Measurements from ENCODE around the gene SEZ6L2. TPM values are rescaled to one million over a fixed set of nuclear protein-coding genes. Genes with fewer than 3 reads are reported as not detected.

The SEZ6L2 gene
- total and polyA plus RNA-seq, 2 donors (not counting 1 experiment from before 2014, with no cell fraction given): 1.2 to 1.8 TPM

DNA sequence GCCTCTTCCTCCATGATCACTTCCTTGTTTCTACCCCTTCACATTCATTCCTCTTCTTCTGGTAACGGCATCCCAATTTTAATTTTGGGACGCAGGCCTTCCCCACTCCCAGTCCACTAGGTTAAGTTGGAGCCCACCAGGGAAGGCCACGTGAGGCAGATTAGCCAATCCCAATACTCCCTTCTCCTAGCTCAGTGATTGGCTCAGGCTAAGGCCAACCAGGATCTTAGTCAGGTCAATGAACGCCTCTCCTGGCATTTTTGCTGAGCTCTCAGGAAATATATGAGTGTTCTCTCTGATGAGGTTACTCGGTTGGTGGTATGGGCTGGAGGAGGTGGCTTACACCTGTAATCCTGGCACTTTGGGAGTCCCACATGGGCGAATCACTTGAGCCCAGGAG is 15.4 kb downstream of the SEZ6L2 start:
- H3K36me3 ChIP-seq (ENCODE audit: control insufficient read depth, insufficient read depth, low read length): no peaks in the 10 kb centered on the region
- no peaks in the 10 kb centered on the region for H3K9me3 ChIP-seq (ENCODE audit: control insufficient read depth, insufficient read depth, low read depth, low read length)
- TF ChIP-seq EZH2 (IDR thresholded peaks at IDR 0.05; ENCODE audit: low read length, missing control alignments) (no peak), CTCF (conservative IDR thresholded peaks at IDR 0.05 in 1 of 2, IDR thresholded peaks at IDR 0.05 in 1 of 2; ENCODE audit: low read depth in 1 of 2, low read length in 2 of 2) (no peak)
- H3K27ac ChIP-seq (ENCODE audit: insufficient read depth, low read length): no peak overlapping the region
- H3K4me3 ChIP-seq (replicated peaks in 1 of 4; ENCODE audit: control extremely low read depth in 1 of 4, insufficient read depth in 1 of 4, low read depth in 3 of 4, low read length in 4 of 4): no peak overlapping the region
- no peaks in the 10 kb centered on the region for H3K4me1 ChIP-seq (ENCODE audit: control insufficient read depth, extremely low read depth, insufficient read depth, low read length)
- no peak overlapping the region for H3K4me2 ChIP-seq (ENCODE audit: extremely low read depth, insufficient read depth, low read length)
- H2AFZ ChIP-seq (ENCODE audit: low read length): no peak overlapping the region
- DNase-seq (ENCODE audit: low read depth in 2 of 2): no peak
- no peaks in the 10 kb centered on the region for H3K27me3 ChIP-seq (ENCODE audit: control insufficient read depth, insufficient read depth, low read length)
- no peaks in the 10 kb centered on the region for H4K20me1 ChIP-seq (ENCODE audit: control insufficient read depth, extremely low read depth, insufficient read depth, low read length)
- H3K79me2 ChIP-seq (ENCODE audit: control insufficient read depth, insufficient read depth, low read length): no peaks in the 10 kb centered on the region
- no peak overlapping the region for H3K9ac ChIP-seq (ENCODE audit: insufficient read depth, low read length)

DNA sequence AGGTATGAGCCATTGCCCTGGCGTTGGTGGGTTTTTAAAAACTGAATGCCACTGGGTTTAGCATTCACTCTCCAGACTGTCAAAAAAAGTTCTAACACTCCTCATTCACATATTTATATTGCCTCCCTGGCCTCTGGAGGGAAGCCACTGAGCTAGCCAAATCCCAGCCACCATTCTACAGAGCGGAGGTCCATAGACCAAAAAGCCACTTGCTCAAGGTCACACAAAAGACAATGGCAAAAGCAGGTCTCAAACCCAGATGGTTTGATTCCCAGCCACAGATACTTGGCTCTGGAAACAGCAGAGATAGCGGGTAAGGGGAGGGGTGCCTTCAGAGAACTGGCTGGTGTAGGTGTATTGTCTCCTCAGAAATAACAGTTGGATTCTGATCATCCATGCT is 18.3 kb downstream of the SEZ6L2 start:
- no peak overlapping the region for H3K4me2 ChIP-seq (ENCODE audit: extremely low read depth, insufficient read depth, low read length)
- H4K20me1 ChIP-seq (ENCODE audit: control insufficient read depth, extremely low read depth, insufficient read depth, low read length): no peaks in the 10 kb centered on the region
- no peaks in the 10 kb centered on the region for H3K4me1 ChIP-seq (ENCODE audit: control insufficient read depth, extremely low read depth, insufficient read depth, low read length)
- H3K79me2 ChIP-seq (ENCODE audit: control insufficient read depth, insufficient read depth, low read length): no peaks in the 10 kb centered on the region
- H2AFZ ChIP-seq (ENCODE audit: low read length): no peak overlapping the region
- H3K27ac ChIP-seq (ENCODE audit: insufficient read depth, low read length): no peak overlapping the region
- no peak overlapping the region for H3K4me3 ChIP-seq (replicated peaks in 1 of 4; ENCODE audit: control extremely low read depth in 1 of 4, insufficient read depth in 1 of 4, low read depth in 3 of 4, low read length in 4 of 4)
- no peaks in the 10 kb centered on the region for H3K36me3 ChIP-seq (ENCODE audit: control insufficient read depth, insufficient read depth, low read length)
- TF ChIP-seq CTCF (conservative IDR thresholded peaks at IDR 0.05 in 1 of 2, IDR thresholded peaks at IDR 0.05 in 1 of 2; ENCODE audit: low read depth in 1 of 2, low read length in 2 of 2): no peak
- no peak for TF ChIP-seq EZH2 (IDR thresholded peaks at IDR 0.05; ENCODE audit: low read length, missing control alignments)
- peaks cover 13% of the 10 kb centered on the region for H3K27me3 ChIP-seq (ENCODE audit: control insufficient read depth, insufficient read depth, low read length)
- DNase-seq (ENCODE audit: low read depth in 2 of 2): no peak
- H3K9ac ChIP-seq (ENCODE audit: insufficient read depth, low read length): no peak overlapping the region
- no peaks in the 10 kb centered on the region for H3K9me3 ChIP-seq (ENCODE audit: control insufficient read depth, insufficient read depth, low read depth, low read length)

- TF ChIP-seq CTCF (conservative IDR thresholded peaks at IDR 0.05 in 1 of 2, IDR thresholded peaks at IDR 0.05 in 1 of 2; ENCODE audit: low read depth in 1 of 2, low read length in 2 of 2): no peak
- no peak for TF ChIP-seq EZH2 (IDR thresholded peaks at IDR 0.05; ENCODE audit: low read length, missing control alignments)
- Histone ChIP-seq H3K4me2 (ENCODE audit: extremely low read depth, insufficient read depth, low read length) (no peak overlapping the region), H3K9ac (ENCODE audit: insufficient read depth, low read length) (no peak overlapping the region), H2AFZ (ENCODE audit: low read length) (no peak overlapping the region), H3K27me3 (ENCODE audit: control insufficient read depth, insufficient read depth, low read length) (peaks cover 13% of the 10 kb centered on the region), H4K20me1 (ENCODE audit: control insufficient read depth, extremely low read depth, insufficient read depth, low read length) (no peaks in the 10 kb centered on the region), H3K79me2 (ENCODE audit: control insufficient read depth, insufficient read depth, low read length) (no peaks in the 10 kb centered on the region), H3K27ac (ENCODE audit: insufficient read depth, low read length) (no peak overlapping the region), H3K4me1 (ENCODE audit: control insufficient read depth, extremely low read depth, insufficient read depth, low read length) (no peaks in the 10 kb centered on the region), H3K9me3 (ENCODE audit: control insufficient read depth, insufficient read depth, low read depth, low read length) (no peaks in the 10 kb centered on the region), H3K4me3 (replicated peaks in 1 of 4; ENCODE audit: control extremely low read depth in 1 of 4, insufficient read depth in 1 of 4, low read depth in 3 of 4, low read length in 4 of 4) (no peak overlapping the region), H3K36me3 (ENCODE audit: control insufficient read depth, insufficient read depth, low read length) (no peaks in the 10 kb centered on the region)
- DNase-seq (ENCODE audit: low read depth in 2 of 2): no peak
Measured at GRCh38 chr16:29878172-29878571, 21.2 kb downstream of the SEZ6L2 start.
